ENCODE measurements around the gene TMTC4.

DNA sequence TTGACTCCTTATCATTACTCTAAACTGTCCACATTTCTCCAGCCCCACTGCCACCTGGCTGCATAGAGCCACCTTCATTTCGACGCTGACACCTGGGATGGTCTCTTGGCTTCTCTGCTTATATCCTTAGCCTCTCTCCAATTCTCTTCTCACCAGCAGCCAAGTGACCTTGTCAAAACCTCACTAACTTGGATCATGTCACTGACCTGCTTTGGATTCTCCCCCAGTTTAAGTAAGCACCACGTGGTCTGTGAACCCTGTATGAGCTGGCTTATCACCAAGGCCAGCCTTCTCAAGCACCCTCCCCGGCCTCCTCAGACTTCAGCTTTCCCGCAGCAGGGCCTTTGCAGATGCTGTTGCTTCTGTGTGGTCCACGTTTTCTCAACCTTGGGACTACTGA, 73.7 kb downstream of the TMTC4 start:
- TF ChIP-seq POLR2AphosphoS5 (IDR thresholded peaks at IDR 0.05; ENCODE audit: low read length) (no peak), FOXK2 (IDR thresholded peaks at IDR 0.05) (no peak), ZZZ3 (IDR thresholded peaks at IDR 0.05; ENCODE audit: control insufficient read depth, insufficient read length, low read depth) (no peak), NR2C1 (IDR thresholded peaks at IDR 0.05) (no peak), TAF1 (IDR thresholded peaks at IDR 0.05; ENCODE audit: borderline replicate concordance, low read depth, low read length) (no peak), SUZ12 (IDR thresholded peaks at IDR 0.05; ENCODE audit: unreplicated experiment) (no peak), SRF (IDR thresholded peaks at IDR 0.05; ENCODE audit: low read depth in 2 of 2, low read length in 2 of 2) (no peak), ZNF384 (IDR thresholded peaks at IDR 0.05; ENCODE audit: borderline replicate concordance, low read depth, low read length) (no peak), POLR2A (IDR thresholded peaks at IDR 0.05; ENCODE audit: low read depth, low read length) (no peak), EP300 (IDR thresholded peaks at IDR 0.05; ENCODE audit: borderline replicate concordance in 1 of 2, control insufficient read depth in 1 of 2, low read depth in 2 of 2, low read length in 2 of 2) (no peak)
- TF ChIP-seq, protein P1, sequence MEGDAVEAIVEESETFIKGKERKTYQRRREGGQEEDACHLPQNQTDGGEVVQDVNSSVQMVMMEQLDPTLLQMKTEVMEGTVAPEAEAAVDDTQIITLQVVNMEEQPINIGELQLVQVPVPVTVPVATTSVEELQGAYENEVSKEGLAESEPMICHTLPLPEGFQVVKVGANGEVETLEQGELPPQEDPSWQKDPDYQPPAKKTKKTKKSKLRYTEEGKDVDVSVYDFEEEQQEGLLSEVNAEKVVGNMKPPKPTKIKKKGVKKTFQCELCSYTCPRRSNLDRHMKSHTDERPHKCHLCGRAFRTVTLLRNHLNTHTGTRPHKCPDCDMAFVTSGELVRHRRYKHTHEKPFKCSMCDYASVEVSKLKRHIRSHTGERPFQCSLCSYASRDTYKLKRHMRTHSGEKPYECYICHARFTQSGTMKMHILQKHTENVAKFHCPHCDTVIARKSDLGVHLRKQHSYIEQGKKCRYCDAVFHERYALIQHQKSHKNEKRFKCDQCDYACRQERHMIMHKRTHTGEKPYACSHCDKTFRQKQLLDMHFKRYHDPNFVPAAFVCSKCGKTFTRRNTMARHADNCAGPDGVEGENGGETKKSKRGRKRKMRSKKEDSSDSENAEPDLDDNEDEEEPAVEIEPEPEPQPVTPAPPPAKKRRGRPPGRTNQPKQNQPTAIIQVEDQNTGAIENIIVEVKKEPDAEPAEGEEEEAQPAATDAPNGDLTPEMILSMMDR (IDR thresholded peaks at IDR 0.05 in 2 of 3, conservative IDR thresholded peaks at IDR 0.05 in 1 of 3; ENCODE audit: control insufficient read depth in 2 of 3, extremely low read depth in 1 of 3, insufficient read depth in 1 of 3, low read depth in 3 of 3, low read length in 3 of 3) = no peak
- TF ChIP-seq, protein P2, sequence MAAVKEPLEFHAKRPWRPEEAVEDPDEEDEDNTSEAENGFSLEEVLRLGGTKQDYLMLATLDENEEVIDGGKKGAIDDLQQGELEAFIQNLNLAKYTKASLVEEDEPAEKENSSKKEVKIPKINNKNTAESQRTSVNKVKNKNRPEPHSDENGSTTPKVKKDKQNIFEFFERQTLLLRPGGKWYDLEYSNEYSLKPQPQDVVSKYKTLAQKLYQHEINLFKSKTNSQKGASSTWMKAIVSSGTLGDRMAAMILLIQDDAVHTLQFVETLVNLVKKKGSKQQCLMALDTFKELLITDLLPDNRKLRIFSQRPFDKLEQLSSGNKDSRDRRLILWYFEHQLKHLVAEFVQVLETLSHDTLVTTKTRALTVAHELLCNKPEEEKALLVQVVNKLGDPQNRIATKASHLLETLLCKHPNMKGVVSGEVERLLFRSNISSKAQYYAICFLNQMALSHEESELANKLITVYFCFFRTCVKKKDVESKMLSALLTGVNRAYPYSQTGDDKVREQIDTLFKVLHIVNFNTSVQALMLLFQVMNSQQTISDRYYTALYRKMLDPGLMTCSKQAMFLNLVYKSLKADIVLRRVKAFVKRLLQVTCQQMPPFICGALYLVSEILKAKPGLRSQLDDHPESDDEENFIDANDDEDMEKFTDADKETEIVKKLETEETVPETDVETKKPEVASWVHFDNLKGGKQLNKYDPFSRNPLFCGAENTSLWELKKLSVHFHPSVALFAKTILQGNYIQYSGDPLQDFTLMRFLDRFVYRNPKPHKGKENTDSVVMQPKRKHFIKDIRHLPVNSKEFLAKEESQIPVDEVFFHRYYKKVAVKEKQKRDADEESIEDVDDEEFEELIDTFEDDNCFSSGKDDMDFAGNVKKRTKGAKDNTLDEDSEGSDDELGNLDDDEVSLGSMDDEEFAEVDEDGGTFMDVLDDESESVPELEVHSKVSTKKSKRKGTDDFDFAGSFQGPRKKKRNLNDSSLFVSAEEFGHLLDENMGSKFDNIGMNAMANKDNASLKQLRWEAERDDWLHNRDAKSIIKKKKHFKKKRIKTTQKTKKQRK (IDR thresholded peaks at IDR 0.05; ENCODE audit: low read depth, low read length) = no peak
